Keratinocyte (primary cell): ENCODE measurements around the gene PCDHGA6. TPM values are rescaled to one million over a fixed set of nuclear protein-coding genes. Genes with fewer than 3 reads are reported as not detected.
A peak's percentile ranks its signal among the peaks of the same experiment; 100 is the strongest.
"Not testable (repeated sequence)": the region's sequence is repeated elsewhere in the genome, so short reads cannot be mapped to it uniquely, and the experiment has no call there.

Experiments used
- DNase-seq: peaks from one replicate; pipeline ENCODE4 v3.0.0-alpha.2; 2011; ENCODE audit warnings: low read depth, missing footprints, low spot score
- FAIRE-seq: peaks from 2 replicates; lab custom pipeline; 2011; peaks lifted over from hg19 to GRCh38; lab: Jason Lieb, UNC
- H2AFZ ChIP-seq: 2 replicates; pipeline ENCODE4 v1.6.0; 2012; ENCODE audit warnings: low read length, control low read depth, inconsistent platforms; ENCODE audit not compliant: control insufficient read depth
- H3K27ac ChIP-seq: 2 replicates; pipeline ENCODE4 v1.5.1; 2011; ENCODE audit warnings: low read length; ENCODE audit not compliant: control insufficient read depth, insufficient read depth
- H3K27me3 ChIP-seq: 3 replicates; pipeline ENCODE4 v1.6.0; 2011; ENCODE audit warnings: low read length; ENCODE audit not compliant: control insufficient read depth, insufficient read depth; ENCODE audit errors: extremely low read depth
- H3K36me3 ChIP-seq, 2 experiments: 2 replicates in 1 of 2; 3 replicates in 1 of 2; pipeline ENCODE4 v1.5.1; 2011; ENCODE audit warnings: low read length in 2 of 2, mild to moderate bottlenecking in 1 of 2; ENCODE audit not compliant: control insufficient read depth in 2 of 2, insufficient read depth in 2 of 2; ENCODE audit errors: extremely low read depth in 1 of 2
- H3K4me1 ChIP-seq: 3 replicates; pipeline ENCODE4 v1.5.1; 2011; ENCODE audit warnings: low read length; ENCODE audit not compliant: control insufficient read depth, insufficient read depth; ENCODE audit errors: extremely low read depth
- H3K4me2 ChIP-seq: 3 replicates; pipeline ENCODE4 v1.6.0; 2011; ENCODE audit warnings: low read depth, low read length; ENCODE audit not compliant: control insufficient read depth, insufficient read depth; ENCODE audit errors: extremely low read depth
- H3K4me3 ChIP-seq, 3 experiments: fragments of 200-600 bp in 1 of 3; sonication (generic) in 1 of 3; 2 replicates in 2 of 3; 3 replicates in 1 of 3; pipeline ENCODE4 v1.5.1; 2011 to 2016; ENCODE audit warnings: low read length in 3 of 3, mild to moderate bottlenecking in 3 of 3, control low read depth in 2 of 3, inconsistent platforms in 1 of 3, low read depth in 1 of 3, mixed read lengths in 1 of 3, mixed run types in 1 of 3, moderate library complexity in 1 of 3; ENCODE audit not compliant: control insufficient read depth in 2 of 3, insufficient read depth in 2 of 3; ENCODE audit errors: extremely low read depth in 1 of 3
- H3K79me2 ChIP-seq: 2 replicates; pipeline ENCODE4 v1.6.0; 2012; ENCODE audit warnings: low read length; ENCODE audit not compliant: control insufficient read depth, insufficient read depth
- H3K9ac ChIP-seq: 3 replicates; pipeline ENCODE4 v1.6.0; 2011; ENCODE audit warnings: low read length; ENCODE audit not compliant: control insufficient read depth, insufficient read depth; ENCODE audit errors: extremely low read depth
- H3K9me1 ChIP-seq: 3 replicates; pipeline ENCODE4 v1.6.0; 2011; ENCODE audit warnings: low read length; ENCODE audit not compliant: control insufficient read depth, insufficient read depth; ENCODE audit errors: extremely low read depth
- H3K9me3 ChIP-seq: 2 replicates; pipeline ENCODE4 v1.5.1; 2012; ENCODE audit warnings: low read depth, low read length; ENCODE audit not compliant: control insufficient read depth
- H4K20me1 ChIP-seq: 3 replicates; pipeline ENCODE4 v1.6.0; 2011; ENCODE audit warnings: low read length; ENCODE audit not compliant: control insufficient read depth, insufficient read depth; ENCODE audit errors: extremely low read depth
- EZH2 ChIP-seq: IDR thresholded peaks from one replicate; pipeline ENCODE4 v1.6.1; 2012; ENCODE audit warnings: inconsistent platforms, mild to moderate bottlenecking, low read length, moderate library complexity
- dilution Hi-C: fragments of 300-500 bp; cut with MboI; formaldehyde crosslinking; loops from one replicate; pipeline ENCODE4 v1.7.0; 2020; ENCODE audit warnings: low sequenced_read_pairs; ENCODE audit not compliant: extremely low pct_ligation_motif_present
- polyA plus RNA-seq, 5 experiments: library from polyadenylated mRNA; depleted of rRNA in 3 of 5; stranded (reverse) in 3 of 5; stranded (forward) in 1 of 5; unstranded in 1 of 5; fragments of >200 nt; gene quantifications; 1 replicate in 1 of 5; 2 replicates in 3 of 5; 3 replicates in 1 of 5; pipeline versions ENCODE4 v1.2.1 to v1.2.3, GENCODE V29; 2011 to 2012; ENCODE audit warnings: missing spikeins in 2 of 5, low read depth in 1 of 5, low replicate concordance in 1 of 5
- TF ChIP-seq, protein P1 (sequence below), 3 experiments: IDR thresholded peaks in 1 of 3; conservative IDR thresholded peaks in 1 of 3; optimal IDR thresholded peaks in 1 of 3; 2 replicates in 2 of 3; 3 replicates in 1 of 3; pipeline versions ENCODE3 to v1.5.1; 2011; ENCODE audit warnings: low read length in 3 of 3, mild to moderate bottlenecking in 3 of 3, moderate library complexity in 2 of 3, control low read depth in 1 of 3, inconsistent platforms in 1 of 3; ENCODE audit not compliant: insufficient read depth in 2 of 3; ENCODE audit errors: extremely low read depth in 1 of 3

The PCDHGA6 gene
- polyA plus RNA-seq, 1 donor (not counting 4 experiments of a cell fraction or from before 2014, with no cell fraction given), result 0.16 TPM

DNA sequence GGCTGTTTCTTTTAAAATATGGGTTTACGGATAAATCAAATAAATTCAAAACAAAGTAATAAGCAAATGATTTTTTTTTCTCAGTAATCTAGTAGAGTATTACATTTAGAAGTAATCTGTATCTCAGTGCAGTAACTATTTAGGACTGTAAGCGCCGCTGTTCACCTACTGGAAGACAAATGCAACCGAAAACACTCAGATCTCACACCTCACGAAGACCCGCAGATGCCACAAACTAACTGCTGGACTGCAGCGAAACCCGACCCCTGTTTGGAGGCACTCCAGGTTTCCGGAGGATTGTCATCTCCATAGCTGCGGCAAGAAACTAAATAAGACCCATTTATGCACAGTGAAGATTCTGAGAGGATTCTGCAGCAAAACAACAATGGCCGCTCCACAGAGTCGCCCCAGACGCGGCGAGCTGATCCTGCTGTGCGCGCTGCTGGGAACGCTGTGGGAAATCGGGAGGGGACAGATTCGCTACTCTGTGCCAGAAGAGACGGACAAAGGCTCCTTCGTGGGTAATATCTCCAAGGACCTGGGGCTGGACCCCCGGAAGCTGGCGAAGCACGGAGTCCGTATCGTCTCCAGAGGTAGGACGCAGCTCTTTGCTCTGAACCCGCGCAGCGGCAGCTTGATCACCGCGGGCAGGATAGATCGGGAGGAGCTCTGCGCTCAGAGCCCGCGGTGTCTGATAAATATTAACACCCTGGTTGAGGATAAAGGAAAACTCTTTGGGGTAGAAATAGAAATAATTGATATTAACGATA is 18.9 kb downstream of the PCDHGA6 start, which contains the start of gene PCDHGA8:
TSS of gene PCDHGA8 (plus strand) at position 205 of the 770 bp plus-strand sequence. CDS start at position 386, 181 bp downstream.
- FAIRE-seq (no peak), DNase-seq (no peak)
- H4K20me1 ChIP-seq, result no peaks in the 10 kb centered on the region
- no peak within 1 kb of the TSS for H3K27ac ChIP-seq
- dilution Hi-C loops, result no loop called here
- H3K9me1 ChIP-seq, result no peaks in the 10 kb centered on the region
- no peak within 1 kb of the TSS for H3K4me3 ChIP-seq
- no peaks in the 10 kb centered on the region for H3K36me3 ChIP-seq
- H2AFZ ChIP-seq, result no peak within 1 kb of the TSS
- H3K79me2 ChIP-seq, result no peaks in the 10 kb centered on the region
- H3K27me3 ChIP-seq, result peaks cover 11% of the 10 kb centered on the region
- TF ChIP-seq, protein P1, sequence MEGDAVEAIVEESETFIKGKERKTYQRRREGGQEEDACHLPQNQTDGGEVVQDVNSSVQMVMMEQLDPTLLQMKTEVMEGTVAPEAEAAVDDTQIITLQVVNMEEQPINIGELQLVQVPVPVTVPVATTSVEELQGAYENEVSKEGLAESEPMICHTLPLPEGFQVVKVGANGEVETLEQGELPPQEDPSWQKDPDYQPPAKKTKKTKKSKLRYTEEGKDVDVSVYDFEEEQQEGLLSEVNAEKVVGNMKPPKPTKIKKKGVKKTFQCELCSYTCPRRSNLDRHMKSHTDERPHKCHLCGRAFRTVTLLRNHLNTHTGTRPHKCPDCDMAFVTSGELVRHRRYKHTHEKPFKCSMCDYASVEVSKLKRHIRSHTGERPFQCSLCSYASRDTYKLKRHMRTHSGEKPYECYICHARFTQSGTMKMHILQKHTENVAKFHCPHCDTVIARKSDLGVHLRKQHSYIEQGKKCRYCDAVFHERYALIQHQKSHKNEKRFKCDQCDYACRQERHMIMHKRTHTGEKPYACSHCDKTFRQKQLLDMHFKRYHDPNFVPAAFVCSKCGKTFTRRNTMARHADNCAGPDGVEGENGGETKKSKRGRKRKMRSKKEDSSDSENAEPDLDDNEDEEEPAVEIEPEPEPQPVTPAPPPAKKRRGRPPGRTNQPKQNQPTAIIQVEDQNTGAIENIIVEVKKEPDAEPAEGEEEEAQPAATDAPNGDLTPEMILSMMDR (optimal IDR thresholded peaks at IDR 0.05 in 1 of 3, IDR thresholded peaks at IDR 0.05 in 1 of 3, conservative IDR thresholded peaks at IDR 0.05 in 1 of 3; ENCODE audit: extremely low read depth in 1 of 3, insufficient read depth in 2 of 3, low read length in 3 of 3), result peak in 1 of 3 experiments; percentile 4
- TF ChIP-seq EZH2, result no peak
- no peaks in the 10 kb centered on the region for H3K4me1 ChIP-seq
- H3K4me2 ChIP-seq, result no peak within 1 kb of the TSS
- H3K9ac ChIP-seq, result no peak within 1 kb of the TSS
- peaks cover 29% of the 10 kb centered on the region for H3K9me3 ChIP-seq

DNA sequence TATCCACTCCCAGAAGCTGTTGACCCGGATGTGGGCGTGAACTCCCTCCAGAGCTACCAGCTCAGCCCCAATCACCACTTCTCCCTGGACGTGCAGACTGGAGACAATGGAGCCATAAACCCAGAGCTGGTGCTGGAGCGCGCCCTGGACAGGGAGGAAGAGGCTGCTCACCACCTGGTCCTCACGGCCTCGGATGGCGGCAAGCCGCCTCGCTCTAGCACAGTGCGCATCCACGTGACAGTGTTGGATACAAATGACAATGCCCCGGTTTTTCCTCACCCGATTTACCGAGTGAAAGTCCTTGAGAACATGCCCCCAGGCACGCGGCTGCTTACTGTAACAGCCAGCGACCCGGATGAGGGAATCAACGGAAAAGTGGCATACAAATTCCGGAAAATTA is 19.6 kb downstream of the PCDHGA6 start:
- TF ChIP-seq EZH2, result no peak
- TF ChIP-seq, protein P1 (optimal IDR thresholded peaks at IDR 0.05 in 1 of 3, IDR thresholded peaks at IDR 0.05 in 1 of 3, conservative IDR thresholded peaks at IDR 0.05 in 1 of 3; ENCODE audit: extremely low read depth in 1 of 3, insufficient read depth in 2 of 3, low read length in 3 of 3), result no peak
- no peaks in the 10 kb centered on the region for H3K9me1 ChIP-seq
- no peak overlapping the region for H3K27ac ChIP-seq
- dilution Hi-C loops, result no loop called here
- H3K36me3 ChIP-seq, result no peaks in the 10 kb centered on the region
- DNase-seq (no peak), FAIRE-seq (no peak)
- H3K9ac ChIP-seq, result no peak overlapping the region
- no peaks in the 10 kb centered on the region for H3K79me2 ChIP-seq
- no peak overlapping the region for H3K4me2 ChIP-seq
- H4K20me1 ChIP-seq, result no peaks in the 10 kb centered on the region
- H3K9me3 ChIP-seq, result peaks cover 29% of the 10 kb centered on the region
- no peak overlapping the region for H2AFZ ChIP-seq
- H3K4me1 ChIP-seq, result no peaks in the 10 kb centered on the region
- peaks cover 11% of the 10 kb centered on the region for H3K27me3 ChIP-seq
- no peak overlapping the region for H3K4me3 ChIP-seq

DNA sequence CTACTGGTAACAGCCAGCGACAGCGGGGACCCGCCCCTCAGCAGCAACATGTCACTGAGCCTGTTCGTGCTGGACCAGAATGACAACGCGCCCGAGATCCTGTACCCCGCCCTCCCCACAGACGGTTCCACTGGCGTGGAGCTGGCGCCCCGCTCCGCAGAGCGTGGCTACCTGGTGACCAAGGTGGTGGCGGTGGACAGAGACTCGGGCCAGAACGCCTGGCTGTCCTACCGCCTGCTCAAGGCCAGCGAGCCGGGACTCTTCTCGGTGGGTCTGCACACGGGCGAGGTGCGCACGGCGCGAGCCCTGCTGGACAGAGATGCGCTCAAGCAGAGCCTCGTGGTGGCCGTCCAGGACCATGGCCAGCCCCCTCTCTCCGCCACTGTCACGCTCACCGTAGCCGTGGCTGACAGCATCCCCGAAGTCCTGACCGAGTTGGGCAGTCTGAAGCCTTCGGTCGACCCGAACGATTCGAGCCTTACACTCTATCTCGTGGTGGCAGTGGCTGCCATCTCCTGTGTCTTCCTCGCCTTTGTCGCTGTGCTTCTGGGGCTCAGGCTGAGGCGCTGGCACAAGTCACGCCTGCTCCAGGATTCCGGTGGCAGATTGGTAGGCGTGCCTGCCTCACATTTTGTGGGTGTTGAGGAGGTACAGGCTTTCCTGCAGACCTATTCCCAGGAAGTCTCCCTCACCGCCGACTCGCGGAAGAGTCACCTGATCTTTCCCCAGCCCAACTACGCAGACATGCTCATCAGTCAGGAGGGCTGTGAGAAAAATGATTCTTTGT is 20.9 kb downstream of the PCDHGA6 start:
- peaks cover 28% of the 10 kb centered on the region for H3K9me3 ChIP-seq
- DNase-seq, H3K79me2 ChIP-seq, FAIRE-seq, H4K20me1 ChIP-seq, H3K9ac ChIP-seq, H3K4me1 ChIP-seq, H3K4me3 ChIP-seq, H3K36me3 ChIP-seq, H3K4me2 ChIP-seq, H3K9me1 ChIP-seq, H3K27me3 ChIP-seq, H3K27ac ChIP-seq, H2AFZ ChIP-seq, dilution Hi-C loops: not testable (repeated sequence)
